HepG2 (cell line): ENCODE measurements around the gene HSPA1A. TPM values are rescaled to one million over a fixed set of nuclear protein-coding genes. Genes with fewer than 3 reads are reported as not detected.

Source experiments
- FOXC1 ChIP-seq: sonication (generic); formaldehyde crosslinking; IDR thresholded peaks from 2 replicates; pipeline ENCODE4 v1.8.0; 2022; ENCODE audit warnings: mild to moderate bottlenecking, missing genetic modification reagents, borderline replicate concordance
- IKZF4 ChIP-seq: sonication (generic); formaldehyde crosslinking; IDR thresholded peaks from 2 replicates; pipeline ENCODE4 v1.5.1; 2020; ENCODE audit warnings: borderline replicate concordance, mild to moderate bottlenecking, low read depth, missing genetic modification reagents; ENCODE audit errors: not compliant biosample characterization
- JUND ChIP-seq: sonication (generic); formaldehyde crosslinking; IDR thresholded peaks from 2 replicates; pipeline ENCODE4 v1.8.0; 2022; ENCODE audit warnings: mild to moderate bottlenecking, missing genetic modification reagents
- MED8 ChIP-seq: sonication (generic); formaldehyde crosslinking; IDR thresholded peaks from 2 replicates; pipeline ENCODE4 v1.8.1; 2023; ENCODE audit warnings: mild to moderate bottlenecking, missing genetic modification reagents; ENCODE audit not compliant: insufficient replicate concordance
- POLR2A ChIP-seq, 2 experiments: IDR thresholded peaks; 2 replicates each; pipeline ENCODE4 v1.6.1; 2011; ENCODE audit warnings: low read depth in 2 of 2, low read length in 2 of 2, mild to moderate bottlenecking in 1 of 2, moderate library complexity in 1 of 2; ENCODE audit not compliant: insufficient read depth in 1 of 2
- RORA ChIP-seq: sonication (generic); formaldehyde crosslinking; IDR thresholded peaks from 2 replicates; pipeline ENCODE4 v1.5.0; 2020; ENCODE audit warnings: mild to moderate bottlenecking, missing genetic modification reagents, moderate library complexity
- SRSF9 ChIP-seq: fragments of 200-400 bp; formaldehyde crosslinking; IDR thresholded peaks from 2 replicates; pipeline ENCODE4 v1.6.1; 2018; ENCODE audit warnings: borderline replicate concordance, mild to moderate bottlenecking, low read depth, low read length; ENCODE audit not compliant: insufficient read depth, poor library complexity, severe bottlenecking
- ZMYM2 ChIP-seq: sonication (generic); formaldehyde crosslinking; IDR thresholded peaks from 2 replicates; pipeline ENCODE4 v1.8.0; 2022; ENCODE audit warnings: mild to moderate bottlenecking, missing genetic modification reagents
- ZNF747 ChIP-seq: sonication (generic); formaldehyde crosslinking; IDR thresholded peaks from 2 replicates; pipeline ENCODE4 v1.8.1; 2023; ENCODE audit warnings: missing genetic modification reagents, mild to moderate bottlenecking, borderline replicate concordance
- polyA plus RNA-seq, 8 experiments: library from polyadenylated mRNA; depleted of rRNA in 3 of 8; stranded (reverse) in 7 of 8; unstranded in 1 of 8; fragments of >200 nt; fragmentation: Illumina TruSeq in 4 of 8; extraction: Trizol in 4 of 8; gene quantifications; 2 replicates each; pipeline versions ENCODE4 v1.2.1 to v1.2.3, GENCODE V29; 2011 to 2016; ENCODE audit warnings: low read depth in 4 of 8, missing spikeins in 1 of 8, mixed read lengths in 1 of 8; ENCODE audit not compliant: insufficient read depth in 1 of 8
- total RNA-seq, 5 experiments: library from RNA; depleted of rRNA; stranded (reverse); fragments of >200 nt; fragmentation: Illumina TruSeq; extraction: Trizol; gene quantifications; 2 replicates each; pipeline ENCODE4 v1.2.3, GENCODE V29; 2016; ENCODE audit warnings: low read depth in 1 of 5
- TF ChIP-seq, protein P1 (sequence below): sonication (generic); formaldehyde crosslinking; IDR thresholded peaks from 2 replicates; pipeline ENCODE4 v1.8.0; 2022; ENCODE audit warnings: mild to moderate bottlenecking, missing genetic modification reagents, borderline replicate concordance
- TF ChIP-seq, protein P2 (sequence below): sonication (generic); formaldehyde crosslinking; IDR thresholded peaks from 2 replicates; pipeline ENCODE4 v1.5.1; 2020; ENCODE audit warnings: mild to moderate bottlenecking, missing genetic modification reagents, moderate library complexity
- TF ChIP-seq, protein P3 (sequence below): IDR thresholded peaks from 2 replicates; pipeline ENCODE4 v1.6.1; 2018; ENCODE audit warnings: missing genetic modification reagents
- TF ChIP-seq, protein P4 (sequence below): sonication (generic); formaldehyde crosslinking; conservative IDR thresholded peaks from 2 replicates; pipeline ENCODE4 v1.4.0; 2020; ENCODE audit warnings: missing genetic modification reagents
- TF ChIP-seq, protein P5 (sequence below): sonication (generic); formaldehyde crosslinking; IDR thresholded peaks from 2 replicates; pipeline ENCODE4 v1.4.0; 2020; ENCODE audit warnings: missing genetic modification reagents, low read depth, mild to moderate bottlenecking, borderline replicate concordance
- TF ChIP-seq, protein P6 (sequence below): sonication (generic); formaldehyde crosslinking; IDR thresholded peaks from 2 replicates; pipeline ENCODE4 v1.4.0; 2020; ENCODE audit warnings: mild to moderate bottlenecking, missing genetic modification reagents

Gene HSPA1A
- total and polyA plus RNA-seq, 2 of the 13 experiments (the other 11 are each of a cell fraction or from before 2014, with no cell fraction given) = 44.5 to 85.0 TPM

DNA sequence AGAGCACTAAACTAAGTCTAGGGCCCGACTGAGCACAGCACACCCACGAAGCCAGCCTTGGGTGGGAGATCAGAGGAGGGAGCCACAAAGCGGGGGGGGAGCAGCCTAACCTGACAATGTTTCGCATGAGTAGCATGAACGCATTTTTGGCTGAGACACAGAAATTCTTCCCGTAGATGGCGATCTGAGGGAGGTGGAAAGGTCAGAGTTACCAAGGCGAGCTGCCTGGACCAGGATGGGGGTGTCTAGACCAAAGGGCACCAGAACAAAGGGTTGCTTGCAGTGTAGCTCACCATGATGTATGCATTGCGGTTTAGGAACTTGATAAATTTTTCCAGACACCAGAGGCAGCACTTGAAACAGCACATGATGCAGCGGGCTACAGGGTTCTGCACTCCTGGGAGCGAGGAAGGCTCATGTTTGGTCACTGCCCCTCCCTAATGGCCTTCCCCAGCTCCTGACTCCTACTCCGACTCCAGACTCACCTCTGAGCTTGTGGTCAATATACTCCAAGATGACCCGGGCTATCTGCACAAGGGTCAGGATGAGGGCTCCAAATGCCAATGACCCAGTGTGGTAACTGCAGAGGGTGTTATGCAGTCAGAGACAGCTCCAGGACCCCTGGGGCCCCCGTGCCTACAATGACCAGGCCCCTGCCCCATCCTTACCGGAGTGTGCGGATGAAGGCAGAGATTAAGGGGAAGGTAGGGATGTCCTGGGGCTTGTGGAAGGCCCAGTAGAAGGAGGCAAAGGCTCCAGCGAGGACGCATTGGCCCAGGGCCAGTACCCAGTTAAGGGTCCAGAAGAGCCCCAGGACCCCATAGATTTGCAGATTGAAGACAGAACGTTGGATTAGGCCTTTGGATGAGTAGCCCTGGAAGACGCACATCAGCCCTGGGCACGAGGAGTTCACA, 50.1 kb downstream of the HSPA1A start (continued):
- TF ChIP-seq, protein P1, sequence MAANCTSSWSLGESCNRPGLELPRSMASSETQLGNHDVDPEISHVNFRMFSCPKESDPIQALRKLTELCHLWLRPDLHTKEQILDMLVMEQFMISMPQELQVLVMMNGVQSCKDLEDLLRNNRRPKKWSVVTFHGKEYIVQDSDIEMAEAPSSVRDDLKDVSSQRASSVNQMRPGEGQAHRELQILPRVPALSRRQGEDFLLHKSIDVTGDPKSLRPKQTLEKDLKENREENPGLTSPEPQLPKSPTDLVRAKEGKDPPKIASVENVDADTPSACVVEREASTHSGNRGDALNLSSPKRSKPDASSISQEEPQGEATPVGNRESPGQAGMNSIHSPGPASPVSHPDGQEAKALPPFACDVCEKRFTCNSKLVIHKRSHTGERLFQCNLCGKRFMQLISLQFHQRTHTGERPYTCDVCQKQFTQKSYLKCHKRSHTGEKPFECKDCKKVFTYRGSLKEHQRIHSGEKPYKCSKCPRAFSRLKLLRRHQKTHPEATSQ (CRISPR knock-in tag) = peak; percentile 61
- TF ChIP-seq, protein P2, sequence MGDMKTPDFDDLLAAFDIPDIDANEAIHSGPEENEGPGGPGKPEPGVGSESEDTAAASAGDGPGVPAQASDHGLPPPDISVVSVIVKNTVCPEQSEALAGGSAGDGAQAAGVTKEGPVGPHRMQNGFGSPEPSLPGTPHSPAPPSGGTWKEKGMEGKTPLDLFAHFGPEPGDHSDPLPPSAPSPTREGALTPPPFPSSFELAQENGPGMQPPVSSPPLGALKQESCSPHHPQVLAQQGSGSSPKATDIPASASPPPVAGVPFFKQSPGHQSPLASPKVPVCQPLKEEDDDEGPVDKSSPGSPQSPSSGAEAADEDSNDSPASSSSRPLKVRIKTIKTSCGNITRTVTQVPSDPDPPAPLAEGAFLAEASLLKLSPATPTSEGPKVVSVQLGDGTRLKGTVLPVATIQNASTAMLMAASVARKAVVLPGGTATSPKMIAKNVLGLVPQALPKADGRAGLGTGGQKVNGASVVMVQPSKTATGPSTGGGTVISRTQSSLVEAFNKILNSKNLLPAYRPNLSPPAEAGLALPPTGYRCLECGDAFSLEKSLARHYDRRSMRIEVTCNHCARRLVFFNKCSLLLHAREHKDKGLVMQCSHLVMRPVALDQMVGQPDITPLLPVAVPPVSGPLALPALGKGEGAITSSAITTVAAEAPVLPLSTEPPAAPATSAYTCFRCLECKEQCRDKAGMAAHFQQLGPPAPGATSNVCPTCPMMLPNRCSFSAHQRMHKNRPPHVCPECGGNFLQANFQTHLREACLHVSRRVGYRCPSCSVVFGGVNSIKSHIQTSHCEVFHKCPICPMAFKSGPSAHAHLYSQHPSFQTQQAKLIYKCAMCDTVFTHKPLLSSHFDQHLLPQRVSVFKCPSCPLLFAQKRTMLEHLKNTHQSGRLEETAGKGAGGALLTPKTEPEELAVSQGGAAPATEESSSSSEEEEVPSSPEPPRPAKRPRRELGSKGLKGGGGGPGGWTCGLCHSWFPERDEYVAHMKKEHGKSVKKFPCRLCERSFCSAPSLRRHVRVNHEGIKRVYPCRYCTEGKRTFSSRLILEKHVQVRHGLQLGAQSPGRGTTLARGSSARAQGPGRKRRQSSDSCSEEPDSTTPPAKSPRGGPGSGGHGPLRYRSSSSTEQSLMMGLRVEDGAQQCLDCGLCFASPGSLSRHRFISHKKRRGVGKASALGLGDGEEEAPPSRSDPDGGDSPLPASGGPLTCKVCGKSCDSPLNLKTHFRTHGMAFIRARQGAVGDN (CRISPR knock-in tag) = peak; percentile 82
- peak; percentile 2; the same call in 1 of the 2 replicates for TF ChIP-seq ZMYM2 (CRISPR knock-in tag)
- peak; percentile 72; the same call in 1 of the 2 replicates for TF ChIP-seq ZNF747 (CRISPR knock-in tag)
- TF ChIP-seq, protein P3, sequence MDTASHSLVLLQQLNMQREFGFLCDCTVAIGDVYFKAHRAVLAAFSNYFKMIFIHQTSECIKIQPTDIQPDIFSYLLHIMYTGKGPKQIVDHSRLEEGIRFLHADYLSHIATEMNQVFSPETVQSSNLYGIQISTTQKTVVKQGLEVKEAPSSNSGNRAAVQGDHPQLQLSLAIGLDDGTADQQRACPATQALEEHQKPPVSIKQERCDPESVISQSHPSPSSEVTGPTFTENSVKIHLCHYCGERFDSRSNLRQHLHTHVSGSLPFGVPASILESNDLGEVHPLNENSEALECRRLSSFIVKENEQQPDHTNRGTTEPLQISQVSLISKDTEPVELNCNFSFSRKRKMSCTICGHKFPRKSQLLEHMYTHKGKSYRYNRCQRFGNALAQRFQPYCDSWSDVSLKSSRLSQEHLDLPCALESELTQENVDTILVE (CRISPR knock-in tag) = peak; percentile 81
- TF ChIP-seq MED8 (CRISPR knock-in tag) = no peak
- TF ChIP-seq POLR2A (IDR thresholded peaks at IDR 0.05; ENCODE audit: insufficient read depth in 1 of 2, low read depth in 2 of 2, low read length in 2 of 2) = peak in 1 of 2 experiments; percentile 75; a peak in 2 of 4 replicates
- no peak for TF ChIP-seq SRSF9
- peak; percentile 40; the same call in 1 of the 2 replicates for TF ChIP-seq JUND
- TF ChIP-seq FOXC1 = peak; percentile 34; the same call in 1 of the 2 replicates
- TF ChIP-seq, protein P4, sequence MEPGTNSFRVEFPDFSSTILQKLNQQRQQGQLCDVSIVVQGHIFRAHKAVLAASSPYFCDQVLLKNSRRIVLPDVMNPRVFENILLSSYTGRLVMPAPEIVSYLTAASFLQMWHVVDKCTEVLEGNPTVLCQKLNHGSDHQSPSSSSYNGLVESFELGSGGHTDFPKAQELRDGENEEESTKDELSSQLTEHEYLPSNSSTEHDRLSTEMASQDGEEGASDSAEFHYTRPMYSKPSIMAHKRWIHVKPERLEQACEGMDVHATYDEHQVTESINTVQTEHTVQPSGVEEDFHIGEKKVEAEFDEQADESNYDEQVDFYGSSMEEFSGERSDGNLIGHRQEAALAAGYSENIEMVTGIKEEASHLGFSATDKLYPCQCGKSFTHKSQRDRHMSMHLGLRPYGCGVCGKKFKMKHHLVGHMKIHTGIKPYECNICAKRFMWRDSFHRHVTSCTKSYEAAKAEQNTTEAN (CRISPR knock-in tag) = 0 out of 2 replicates have a peak, but pooled peaks have one; percentile 25
- no peak for TF ChIP-seq IKZF4
- TF ChIP-seq, protein P5, sequence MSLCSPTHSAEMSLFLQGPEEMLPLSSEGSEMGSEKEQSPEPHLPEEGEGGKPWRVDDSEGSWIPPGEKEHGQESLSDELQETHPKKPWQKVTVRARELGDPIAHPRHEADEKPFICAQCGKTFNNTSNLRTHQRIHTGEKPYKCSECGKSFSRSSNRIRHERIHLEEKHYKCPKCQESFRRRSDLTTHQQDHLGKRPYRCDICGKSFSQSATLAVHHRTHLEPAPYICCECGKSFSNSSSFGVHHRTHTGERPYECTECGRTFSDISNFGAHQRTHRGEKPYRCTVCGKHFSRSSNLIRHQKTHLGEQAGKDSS = no peak
- TF ChIP-seq RORA = no peak
- TF ChIP-seq, protein P6, sequence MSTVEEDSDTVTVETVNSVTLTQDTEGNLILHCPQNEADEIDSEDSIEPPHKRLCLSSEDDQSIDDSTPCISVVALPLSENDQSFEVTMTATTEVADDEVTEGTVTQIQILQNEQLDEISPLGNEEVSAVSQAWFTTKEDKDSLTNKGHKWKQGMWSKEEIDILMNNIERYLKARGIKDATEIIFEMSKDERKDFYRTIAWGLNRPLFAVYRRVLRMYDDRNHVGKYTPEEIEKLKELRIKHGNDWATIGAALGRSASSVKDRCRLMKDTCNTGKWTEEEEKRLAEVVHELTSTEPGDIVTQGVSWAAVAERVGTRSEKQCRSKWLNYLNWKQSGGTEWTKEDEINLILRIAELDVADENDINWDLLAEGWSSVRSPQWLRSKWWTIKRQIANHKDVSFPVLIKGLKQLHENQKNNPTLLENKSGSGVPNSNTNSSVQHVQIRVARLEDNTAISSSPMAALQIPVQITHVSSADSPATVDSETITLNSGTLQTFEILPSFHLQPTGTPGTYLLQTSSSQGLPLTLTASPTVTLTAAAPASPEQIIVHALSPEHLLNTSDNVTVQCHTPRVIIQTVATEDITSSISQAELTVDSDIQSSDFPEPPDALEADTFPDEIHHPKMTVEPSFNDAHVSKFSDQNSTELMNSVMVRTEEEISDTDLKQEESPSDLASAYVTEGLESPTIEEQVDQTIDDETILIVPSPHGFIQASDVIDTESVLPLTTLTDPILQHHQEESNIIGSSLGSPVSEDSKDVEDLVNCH (CRISPR knock-in tag) = no peak
